SJSA1 (cell line): ENCODE results near the gene TBATA. TPM values are rescaled to one million over a fixed set of nuclear protein-coding genes. Genes with fewer than 3 reads are reported as not detected.

Experiments used
- DNase-seq, 2 experiments: peaks; one replicate each; pipeline ENCODE4 v3.0.0-alpha.2; 2015 to 2020; ENCODE audit warnings: low spot score in 2 of 2, low read depth in 1 of 2
- H3K27ac ChIP-seq: fragments of 250-450 bp; sonication (Bioruptor Pico); 2 replicates; pipeline ENCODE4 v1.5.1; 2020; ENCODE audit warnings: mild to moderate bottlenecking, moderate library complexity
- H3K27me3 ChIP-seq: fragments of 250-450 bp; sonication (Bioruptor Pico); replicated peaks from 2 replicates; pipeline ENCODE4 v1.5.1; 2020; ENCODE audit warnings: mild to moderate bottlenecking, moderate library complexity
- H3K36me3 ChIP-seq: fragments of 250-450 bp; sonication (Bioruptor Pico); 2 replicates; pipeline ENCODE4 v1.5.1; 2020; ENCODE audit warnings: mild to moderate bottlenecking
- H3K4me1 ChIP-seq: fragments of 250-450 bp; sonication (Bioruptor Pico); replicated peaks from 2 replicates; pipeline ENCODE4 v1.6.1; 2021; ENCODE audit warnings: mild to moderate bottlenecking
- H3K4me3 ChIP-seq: fragments of 250-450 bp; sonication (Bioruptor Pico); 2 replicates; pipeline ENCODE4 v1.5.1; 2020; ENCODE audit warnings: mild to moderate bottlenecking
- H3K9me3 ChIP-seq: fragments of 250-450 bp; sonication (Bioruptor Pico); replicated peaks from 2 replicates; pipeline ENCODE4 v1.5.1; 2020; ENCODE audit warnings: mild to moderate bottlenecking
- total RNA-seq: library from RNA; depleted of rRNA; stranded (reverse); fragments of >200 nt; shearing (Covaris generic); gene quantifications from 2 replicates; pipeline ENCODE4 v1.2.3, GENCODE V29; 2014; rRNA removed

Gene TBATA, protein sequence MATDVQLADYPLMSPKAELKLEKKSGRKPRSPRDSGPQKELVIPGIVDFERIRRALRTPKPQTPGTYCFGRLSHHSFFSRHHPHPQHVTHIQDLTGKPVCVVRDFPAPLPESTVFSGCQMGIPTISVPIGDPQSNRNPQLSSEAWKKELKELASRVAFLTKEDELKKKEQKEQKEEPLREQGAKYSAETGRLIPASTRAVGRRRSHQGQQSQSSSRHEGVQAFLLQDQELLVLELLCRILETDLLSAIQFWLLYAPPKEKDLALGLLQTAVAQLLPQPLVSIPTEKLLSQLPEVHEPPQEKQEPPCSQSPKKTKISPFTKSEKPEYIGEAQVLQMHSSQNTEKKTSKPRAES
- not detected in 2 replicates for total RNA-seq

DNA sequence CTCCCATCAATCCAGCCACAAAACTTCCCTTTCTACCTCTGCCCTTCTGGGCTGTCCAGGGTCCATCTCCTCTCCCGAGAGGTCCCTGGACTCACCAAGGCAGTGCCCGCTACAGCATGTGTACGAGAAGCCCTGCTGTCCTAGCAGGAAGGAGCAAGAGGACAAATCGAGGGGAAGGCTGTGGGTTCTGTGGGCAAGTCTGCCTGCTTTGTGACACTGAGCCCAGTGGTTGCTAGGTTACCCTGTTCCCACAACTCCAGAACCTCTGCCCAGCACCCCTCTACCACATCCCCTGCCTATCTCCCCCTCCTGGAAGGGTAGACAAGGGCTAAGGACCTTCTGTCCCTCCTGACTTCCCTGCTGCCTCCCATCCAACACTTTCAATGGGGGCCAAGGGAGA is at the start of gene TBATA:
TBATA (minus strand) TSS at position 188 of the 400 bp plus-strand sequence. CDS start 1,998 bp downstream, outside the sequence.
- no peaks in the 10 kb centered on the region for H3K27me3 ChIP-seq
- no peak within 1 kb of the TSS for H3K4me3 ChIP-seq
- no peak for DNase-seq
- no peaks in the 10 kb centered on the region for H3K4me1 ChIP-seq
- H3K27ac ChIP-seq, result no peak within 1 kb of the TSS
- H3K9me3 ChIP-seq, result no peaks in the 10 kb centered on the region
- no peaks in the 10 kb centered on the region for H3K36me3 ChIP-seq

- H3K4me3 ChIP-seq, result no peak overlapping the region
- peak overlapping the region; percentile 88; the same call in 1 of the 2 replicates for H3K27ac ChIP-seq
- no peaks in the 10 kb centered on the region for H3K27me3 ChIP-seq
- peaks cover 40% of the 10 kb centered on the region for H3K4me1 ChIP-seq
- peaks cover 49% of the 10 kb centered on the region for H3K36me3 ChIP-seq
- DNase-seq, result no peak
- H3K9me3 ChIP-seq, result 0 out of 2 replicates have a peak, but pooled peaks cover 3% of the 10 kb centered on the region
These were observed 49.4 kb upstream of the TBATA start for GRCh38 chr10:70834441-70835151.

DNA sequence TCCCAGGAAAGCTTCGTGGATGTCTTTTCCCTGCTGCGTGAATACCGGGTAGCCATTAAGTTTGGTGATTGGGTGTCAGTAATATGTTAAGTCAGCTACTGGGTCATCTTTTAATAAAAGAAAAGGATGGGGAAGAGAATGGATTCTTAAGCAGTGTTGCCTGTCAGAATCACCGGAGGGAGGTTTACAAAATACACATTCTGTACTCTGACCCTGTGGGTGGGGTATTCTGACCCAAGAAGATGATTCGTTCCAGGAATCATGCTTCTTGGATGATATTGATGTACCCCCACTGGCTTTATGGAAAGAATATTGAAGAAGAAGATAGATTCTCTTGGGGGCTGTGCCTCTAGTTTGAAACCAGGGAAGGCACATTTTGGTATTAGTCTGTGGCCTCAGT is 48.8 kb upstream of the TBATA start:
- H3K36me3 ChIP-seq, result peaks cover 51% of the 10 kb centered on the region
- H3K4me3 ChIP-seq, result no peak overlapping the region
- 0 out of 2 replicates have a peak, but pooled peaks cover 3% of the 10 kb centered on the region for H3K9me3 ChIP-seq
- no peaks in the 10 kb centered on the region for H3K27me3 ChIP-seq
- peaks cover 40% of the 10 kb centered on the region for H3K4me1 ChIP-seq
- H3K27ac ChIP-seq, result peak overlapping the region; percentile 88
- no peak for DNase-seq

DNA sequence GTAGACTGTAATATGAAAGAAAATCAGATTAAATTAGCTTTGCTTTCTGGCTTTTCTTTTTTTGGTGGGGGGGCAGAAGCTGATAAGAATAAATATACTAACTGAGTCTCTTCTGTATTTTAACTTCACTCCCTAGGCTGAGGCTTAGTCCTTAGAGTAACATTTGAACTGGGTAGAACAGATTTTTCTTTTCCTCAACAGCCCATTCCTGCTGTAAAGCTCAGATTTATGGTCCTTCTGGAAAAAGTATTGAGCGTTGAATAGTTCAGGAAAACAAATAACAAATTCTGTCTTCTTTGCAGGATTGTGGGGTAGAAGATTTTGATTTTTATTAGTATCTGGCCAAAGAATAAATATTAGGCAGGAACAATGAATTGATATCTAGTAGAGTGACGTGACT is 48.4 kb upstream of the TBATA start:
- Histone ChIP-seq H3K27ac (peak overlapping the region; percentile 88), H3K27me3 (no peaks in the 10 kb centered on the region), H3K9me3 (0 out of 2 replicates have a peak, but pooled peaks cover 3% of the 10 kb centered on the region), H3K36me3 (peaks cover 52% of the 10 kb centered on the region), H3K4me1 (peaks cover 40% of the 10 kb centered on the region), H3K4me3 (no peak overlapping the region)
- DNase-seq, result no peak

DNA sequence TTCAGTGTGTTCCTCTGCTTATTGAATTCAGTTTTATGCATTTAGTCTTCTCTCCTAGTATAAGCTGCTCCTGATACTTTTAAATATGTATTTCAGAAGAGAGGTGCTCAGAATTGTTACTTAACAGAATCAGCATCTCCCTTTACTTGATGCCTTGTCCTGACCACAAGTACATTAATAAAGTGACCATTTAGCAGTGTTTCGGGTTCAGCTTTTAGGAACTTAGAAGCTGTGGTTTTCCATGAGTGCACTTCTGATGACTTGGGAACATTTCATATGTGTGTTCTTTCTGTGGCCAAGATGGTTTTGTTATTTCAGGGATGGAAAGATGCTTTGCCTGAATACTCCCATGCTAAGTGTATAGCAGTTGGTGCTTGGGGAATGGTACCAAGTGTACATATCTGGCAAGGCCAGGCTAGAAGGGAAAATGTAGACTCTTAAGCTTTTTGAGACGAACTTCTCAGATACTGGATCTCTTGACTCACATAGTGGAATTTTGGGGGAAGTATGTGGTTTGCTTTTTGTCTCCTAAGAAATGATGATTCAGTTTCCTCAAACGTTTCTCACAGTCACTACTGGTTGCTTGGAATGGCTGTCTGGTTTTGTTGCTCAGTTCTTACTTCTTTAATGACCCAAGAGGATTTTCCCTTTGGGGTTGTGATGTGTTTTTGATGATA is 47.8 kb upstream of the TBATA start:
- 0 out of 2 replicates have a peak, but pooled peaks cover 3% of the 10 kb centered on the region for H3K9me3 ChIP-seq
- H3K4me1 ChIP-seq, result peaks cover 40% of the 10 kb centered on the region
- H3K36me3 ChIP-seq, result peaks cover 52% of the 10 kb centered on the region
- H3K27ac ChIP-seq, result peak overlapping the region; percentile 88
- no peak overlapping the region for H3K4me3 ChIP-seq
- H3K27me3 ChIP-seq, result no peaks in the 10 kb centered on the region
- DNase-seq, result peak in 1 of 2 experiments; percentile 79

- no peak overlapping the region for H3K4me3 ChIP-seq
These were observed 47.0 kb upstream of the TBATA start for GRCh38 chr10:70832221-70832620.

DNA sequence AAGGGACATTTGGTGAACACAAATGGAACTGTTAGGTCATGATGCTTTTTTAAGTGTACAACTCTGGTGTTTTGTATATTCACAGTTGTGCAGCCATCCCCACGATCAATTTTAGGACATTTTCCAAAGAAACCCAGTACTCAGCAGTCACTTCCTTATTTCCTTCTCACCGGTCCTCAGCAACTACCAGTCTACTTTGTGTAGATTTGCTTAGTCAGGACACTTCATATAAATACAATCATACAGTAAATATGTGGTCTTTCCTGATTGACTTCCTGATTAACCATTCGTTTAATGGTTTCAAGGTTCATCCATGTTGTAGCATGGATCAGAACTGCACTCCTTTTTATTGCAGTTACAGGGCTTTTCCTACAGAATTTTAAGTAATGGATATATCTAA is 45.0 kb upstream of the TBATA start:
- Histone ChIP-seq H3K4me3 (no peak overlapping the region), H3K9me3 (no peaks in the 10 kb centered on the region), H3K4me1 (peaks cover 31% of the 10 kb centered on the region), H3K27ac (no peak overlapping the region), H3K36me3 (peaks cover 43% of the 10 kb centered on the region), H3K27me3 (no peaks in the 10 kb centered on the region)
- no peak for DNase-seq

More at GRCh38 chr10:70832221-70832620, 47.0 kb upstream of the TBATA start:
- Histone ChIP-seq H3K27ac (peak overlapping the region; percentile 88), H3K9me3 (no peaks in the 10 kb centered on the region), H3K27me3 (no peaks in the 10 kb centered on the region), H3K36me3 (peaks cover 50% of the 10 kb centered on the region), H3K4me1 (peaks cover 40% of the 10 kb centered on the region)
- no peak for DNase-seq

GRCh38 chr10:70829543-70829942 is 44.4 kb upstream of the TBATA start:
- Histone ChIP-seq H3K27ac (no peak overlapping the region), H3K4me1 (peaks cover 28% of the 10 kb centered on the region), H3K27me3 (no peaks in the 10 kb centered on the region), H3K36me3 (peaks cover 39% of the 10 kb centered on the region), H3K4me3 (no peak overlapping the region), H3K9me3 (no peaks in the 10 kb centered on the region)
- no peak for DNase-seq

GRCh38 chr10:70828923-70829322 is 43.7 kb upstream of the TBATA start:
- peaks cover 22% of the 10 kb centered on the region for H3K4me1 ChIP-seq
- no peak overlapping the region for H3K4me3 ChIP-seq
- no peaks in the 10 kb centered on the region for H3K27me3 ChIP-seq
- no peaks in the 10 kb centered on the region for H3K9me3 ChIP-seq
- no peak for DNase-seq
- H3K36me3 ChIP-seq, result peaks cover 33% of the 10 kb centered on the region
- no peak overlapping the region for H3K27ac ChIP-seq

GRCh38 chr10:70827086-70827757 is 42.0 kb upstream of the TBATA start:
- no peak for DNase-seq
- Histone ChIP-seq H3K9me3 (no peaks in the 10 kb centered on the region), H3K36me3 (peaks cover 33% of the 10 kb centered on the region), H3K4me1 (peaks cover 5% of the 10 kb centered on the region), H3K4me3 (no peak overlapping the region), H3K27me3 (no peaks in the 10 kb centered on the region), H3K27ac (no peak overlapping the region)

DNA sequence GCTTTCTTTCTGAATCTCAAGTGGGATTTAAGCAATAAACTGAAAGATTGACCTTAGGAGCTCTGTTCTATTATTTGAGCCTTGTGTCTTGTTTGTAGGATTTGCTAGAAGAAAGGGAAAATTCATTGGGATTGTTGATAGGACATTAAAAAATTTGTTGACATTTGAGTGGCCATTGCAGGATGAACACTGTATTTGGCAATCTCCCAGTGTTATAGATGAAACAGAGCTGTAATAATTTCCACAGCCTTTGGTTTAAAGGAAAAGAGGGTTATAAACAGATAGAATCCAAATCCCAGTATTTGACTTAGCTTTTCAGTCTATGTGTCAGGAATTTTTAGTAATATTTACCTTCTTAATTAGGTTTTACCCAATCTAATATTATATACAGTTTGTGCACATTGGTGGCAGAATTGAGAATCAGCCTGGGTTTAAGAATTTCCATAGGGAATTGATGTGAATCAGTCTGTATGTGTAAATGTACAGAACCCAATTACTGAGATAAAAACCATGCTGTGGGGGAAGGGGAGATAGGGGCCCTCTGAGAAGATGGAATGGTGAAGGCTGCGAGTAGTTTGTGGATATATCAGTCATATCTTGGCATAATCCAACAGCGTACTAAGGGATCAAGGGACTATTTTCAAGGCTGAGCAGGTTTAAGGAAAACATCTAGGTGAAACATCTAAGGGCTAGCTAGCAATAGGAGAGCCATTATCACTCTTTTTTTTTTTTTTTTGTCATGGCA is 37.1 kb upstream of the TBATA start:
- H3K9me3 ChIP-seq, result no peaks in the 10 kb centered on the region
- no peak overlapping the region for H3K27ac ChIP-seq
- H3K27me3 ChIP-seq, result no peaks in the 10 kb centered on the region
- H3K4me3 ChIP-seq, result no peak overlapping the region
- H3K4me1 ChIP-seq, result no peaks in the 10 kb centered on the region
- peaks cover 45% of the 10 kb centered on the region for H3K36me3 ChIP-seq
- no peak for DNase-seq

GRCh38 chr10:70820976-70821750 is 36.0 kb upstream of the TBATA start:
- H3K27me3 ChIP-seq, result no peaks in the 10 kb centered on the region
- peaks cover 5% of the 10 kb centered on the region for H3K4me1 ChIP-seq
- H3K27ac ChIP-seq, result no peak overlapping the region
- DNase-seq, result no peak
- no peaks in the 10 kb centered on the region for H3K9me3 ChIP-seq
- no peak overlapping the region for H3K4me3 ChIP-seq
- H3K36me3 ChIP-seq, result peaks cover 49% of the 10 kb centered on the region
